SK-N-MC (cell line): ENCODE data around the gene PHOSPHO1.

Source experiments
- DNase-seq: peaks from one replicate; pipeline ENCODE4 v3.0.0-alpha.2; 2011; ENCODE audit warnings: low read depth, low spot score
- H3K27ac ChIP-seq: fragments of 200-600 bp; sonication (generic); 2 replicates; pipeline ENCODE4 v1.5.1; 2016; ENCODE audit warnings: mixed run types
- H3K36me3 ChIP-seq: fragments of 200-600 bp; sonication (generic); 2 replicates; pipeline ENCODE4 v1.6.1; 2017; ENCODE audit warnings: antibody characterized with exemption, low read length, mixed read lengths; ENCODE audit not compliant: insufficient read depth
- H3K4me3 ChIP-seq: fragments of 200-600 bp; sonication (generic); 2 replicates; pipeline ENCODE4 v1.5.1; 2016
- H3K9ac ChIP-seq: fragments of 200-600 bp; sonication (generic); 2 replicates; pipeline ENCODE4 v1.8.0; 2017; ENCODE audit warnings: mixed run types, mixed read lengths; ENCODE audit not compliant: insufficient read length
- H3K9me3 ChIP-seq: fragments of 200-600 bp; sonication (generic); 2 replicates; pipeline ENCODE4 v1.6.1; 2017; ENCODE audit warnings: low read depth, mild to moderate bottlenecking, antibody characterized with exemption, low read length, moderate library complexity, mixed read lengths
- EZH2 ChIP-seq: fragments of 200-600 bp; sonication (generic); IDR thresholded peaks from one replicate; pipeline ENCODE4 v1.6.1; 2017; ENCODE audit warnings: antibody characterized with exemption
- FOXP2 ChIP-seq: optimal IDR thresholded peaks from 2 replicates; pipeline ENCODE3; 2011; ENCODE audit warnings: mild to moderate bottlenecking, moderate library complexity; ENCODE audit not compliant: insufficient read depth; ENCODE audit errors: extremely low read length, control extremely low read depth
- POLR2AphosphoS5 ChIP-seq: IDR thresholded peaks from 2 replicates; pipeline ENCODE4 v1.6.1; 2012; ENCODE audit warnings: mild to moderate bottlenecking, low read depth, low read length, borderline replicate concordance

PHOSPHO1 gene

GRCh38 chr17:49249292-49249794, 18.8 kb upstream of the PHOSPHO1 start:
- H3K36me3 ChIP-seq: no peaks in the 10 kb centered on the region
- no peak overlapping the region for H3K27ac ChIP-seq
- DNase-seq: no peak
- H3K4me3 ChIP-seq: no peak overlapping the region
- no peaks in the 10 kb centered on the region for H3K9me3 ChIP-seq
- TF ChIP-seq EZH2: no peak
- no peak for TF ChIP-seq FOXP2
- no peak for TF ChIP-seq POLR2AphosphoS5
- no peak overlapping the region for H3K9ac ChIP-seq

- H3K9ac ChIP-seq: no peak overlapping the region
- no peak for DNase-seq
- TF ChIP-seq POLR2AphosphoS5 (no peak), FOXP2 (no peak), EZH2 (no peak)
- H3K9me3 ChIP-seq: no peaks in the 10 kb centered on the region
- no peak overlapping the region for H3K4me3 ChIP-seq
- H3K36me3 ChIP-seq: no peaks in the 10 kb centered on the region
- H3K27ac ChIP-seq: no peak overlapping the region
Observed at GRCh38 chr17:49247944-49248343, 17.4 kb upstream of the PHOSPHO1 start.

GRCh38 chr17:49244839-49245238, 14.3 kb upstream of the PHOSPHO1 start:
- H3K4me3 ChIP-seq: no peak overlapping the region
- H3K27ac ChIP-seq: no peak overlapping the region
- H3K9me3 ChIP-seq: no peaks in the 10 kb centered on the region
- no peak for DNase-seq
- TF ChIP-seq POLR2AphosphoS5 (no peak), FOXP2 (no peak), EZH2 (no peak)
- no peaks in the 10 kb centered on the region for H3K36me3 ChIP-seq
- H3K9ac ChIP-seq: no peak overlapping the region

GRCh38 chr17:49242813-49243212, 12.2 kb upstream of the PHOSPHO1 start:
- no peaks in the 10 kb centered on the region for H3K9me3 ChIP-seq
- DNase-seq: no peak
- H3K27ac ChIP-seq: no peak overlapping the region
- TF ChIP-seq POLR2AphosphoS5: no peak
- TF ChIP-seq FOXP2: no peak
- TF ChIP-seq EZH2: no peak
- no peaks in the 10 kb centered on the region for H3K36me3 ChIP-seq
- H3K4me3 ChIP-seq: no peak overlapping the region
- H3K9ac ChIP-seq: no peak overlapping the region

- no peak for DNase-seq
- H3K4me3 ChIP-seq: no peak overlapping the region
- H3K36me3 ChIP-seq: no peaks in the 10 kb centered on the region
- TF ChIP-seq FOXP2: no peak
- TF ChIP-seq EZH2: no peak
- no peak for TF ChIP-seq POLR2AphosphoS5
- H3K9me3 ChIP-seq: no peaks in the 10 kb centered on the region
- no peak overlapping the region for H3K9ac ChIP-seq
- no peak overlapping the region for H3K27ac ChIP-seq
Observed at GRCh38 chr17:49241692-49242397, 11.3 kb upstream of the PHOSPHO1 start.

- Histone ChIP-seq H3K4me3 (no peak overlapping the region), H3K36me3 (no peaks in the 10 kb centered on the region), H3K9ac (no peak overlapping the region), H3K9me3 (no peaks in the 10 kb centered on the region), H3K27ac (no peak overlapping the region)
- TF ChIP-seq FOXP2 (no peak), EZH2 (no peak), POLR2AphosphoS5 (no peak)
- DNase-seq: no peak
Observed at GRCh38 chr17:49241040-49241439, 10.5 kb upstream of the PHOSPHO1 start.

GRCh38 chr17:49240619-49241018, 10.0 kb upstream of the PHOSPHO1 start:
- TF ChIP-seq POLR2AphosphoS5 (no peak), FOXP2 (no peak), EZH2 (no peak)
- H3K36me3 ChIP-seq: no peaks in the 10 kb centered on the region
- no peaks in the 10 kb centered on the region for H3K9me3 ChIP-seq
- no peak for DNase-seq
- no peak overlapping the region for H3K9ac ChIP-seq
- H3K27ac ChIP-seq: no peak overlapping the region
- H3K4me3 ChIP-seq: no peak overlapping the region

- H3K9ac ChIP-seq: no peak overlapping the region
- no peak overlapping the region for H3K27ac ChIP-seq
- DNase-seq: no peak
- H3K36me3 ChIP-seq: no peaks in the 10 kb centered on the region
- TF ChIP-seq FOXP2: no peak
- no peak for TF ChIP-seq POLR2AphosphoS5
- no peaks in the 10 kb centered on the region for H3K9me3 ChIP-seq
- H3K4me3 ChIP-seq: no peak overlapping the region
Observed at GRCh38 chr17:49239963-49240362, 9.4 kb upstream of the PHOSPHO1 start.

GRCh38 chr17:49235896-49236295, 5.3 kb upstream of the PHOSPHO1 start:
- no peak overlapping the region for H3K4me3 ChIP-seq
- no peaks in the 10 kb centered on the region for H3K9me3 ChIP-seq
- DNase-seq: no peak
- H3K36me3 ChIP-seq: no peaks in the 10 kb centered on the region
- no peak overlapping the region for H3K27ac ChIP-seq
- TF ChIP-seq POLR2AphosphoS5 (no peak), EZH2 (no peak), FOXP2 (no peak)
- H3K9ac ChIP-seq: no peak overlapping the region
